CD4-positive, alpha-beta T cell (primary cell): ENCODE results near the gene DKK3. TPM values are rescaled to one million over a fixed set of nuclear protein-coding genes. Genes with fewer than 3 reads are reported as not detected.

Source experiments
- ATAC-seq: fragments of 200-7000 bp; cut with Tn5 transposase; one replicate; pipeline ENCODE4 v1.10.0; 2022; ENCODE audit warnings: mild to moderate bottlenecking; ENCODE audit not compliant: poor library complexity
- CTCF ChIA-PET: fragments of 350-600 bp; sonication (Branson Sonifier 250); formaldehyde crosslinking; loops from one replicate; lab custom pipeline; 2021; ENCODE audit warnings: antibody characterized with exemption, inconsistent platforms; lab: Charles Lee
- POLR2A ChIA-PET: fragments of 350-600 bp; sonication (Branson Sonifier 250); formaldehyde crosslinking; loops from one replicate; lab custom pipeline; 2021; ENCODE audit warnings: antibody characterized with exemption, inconsistent platforms; lab: Charles Lee
- DNase-seq, 14 experiments: peaks; one replicate each; pipeline ENCODE4 v3.0.0-alpha.2; 2013 to 2020; ENCODE audit warnings: mixed read lengths in 2 of 14
- H3K27ac ChIP-seq, 2 donors: one replicate each; pipeline versions ENCODE4 v1.5.1 to v1.7.0; 2013; ENCODE audit warnings: low read length in 2 of 2, low read depth in 1 of 2, mild to moderate bottlenecking in 1 of 2
- H3K27me3 ChIP-seq, 2 experiments: 1 replicate in 1 of 2; 2 replicates in 1 of 2; pipeline versions ENCODE4 v1.6.1 to v1.7.0; 2013; ENCODE audit warnings: low read length in 2 of 2, control low read depth in 1 of 2, mild to moderate bottlenecking in 1 of 2, moderate library complexity in 1 of 2; ENCODE audit not compliant: insufficient read depth in 2 of 2, control insufficient read depth in 1 of 2
- H3K36me3 ChIP-seq: one replicate; pipeline ENCODE4 v1.6.1; 2013; ENCODE audit warnings: low read length, control low read depth; ENCODE audit not compliant: insufficient read depth
- H3K4me1 ChIP-seq: one replicate; pipeline ENCODE4 v1.6.1; 2013; ENCODE audit warnings: low read length, control low read depth; ENCODE audit not compliant: insufficient read depth
- H3K4me3 ChIP-seq: one replicate; pipeline ENCODE4 v1.5.1; 2013; ENCODE audit warnings: mild to moderate bottlenecking, low read length, moderate library complexity
- H3K9me3 ChIP-seq, 2 experiments: 1 replicate in 1 of 2; 2 replicates in 1 of 2; pipeline versions ENCODE4 v1.6.1 to v1.7.0; 2013; ENCODE audit warnings: low read length in 2 of 2, mild to moderate bottlenecking in 2 of 2, control low read depth in 1 of 2, moderate library complexity in 1 of 2; ENCODE audit not compliant: control insufficient read depth in 1 of 2, insufficient read depth in 1 of 2
- H3K27ac Mint-ChIP-seq: one replicate; pipeline ENCODE4 v1.8.0; 2020; ENCODE audit warnings: mixed read lengths
- H3K27me3 Mint-ChIP-seq: one replicate; pipeline ENCODE4 v1.8.0; 2021; ENCODE audit warnings: mixed read lengths
- H3K36me3 Mint-ChIP-seq: one replicate; pipeline ENCODE4 v1.8.0; 2021; ENCODE audit warnings: low read depth, mixed read lengths
- H3K4me1 Mint-ChIP-seq: one replicate; pipeline ENCODE4 v1.8.0; 2021; ENCODE audit warnings: low read depth, mixed read lengths
- H3K4me3 Mint-ChIP-seq: one replicate; pipeline ENCODE4 v1.8.0; 2020; ENCODE audit warnings: mild to moderate bottlenecking, mixed read lengths
- H3K9me3 Mint-ChIP-seq: one replicate; pipeline ENCODE4 v1.8.0; 2020; ENCODE audit warnings: mixed read lengths
- CTCF ChIP-seq: fragments of 200-600 bp; IDR thresholded peaks from one replicate; pipeline ENCODE4 v1.8.0; 2022; ENCODE audit warnings: antibody characterized with exemption, mild to moderate bottlenecking
- intact Hi-C, 2 experiments: fragments of 100-400 bp; cut with DNase I in 1 of 2; cut with micrococcal nuclease in 1 of 2; formaldehyde crosslinking; loops; one replicate each; pipeline versions ENCODE4 v1.15.1 to v1.9.0; 2023 to 2025; cut with DNase I, micrococcal nuclease
- total RNA-seq, 174 experiments: library from RNA in 2 of 174; stranded (reverse) in 2 of 174; gene quantifications; one replicate each; pipeline ENCODE4 v1.2.3 and lab custom pipeline; 2021 to 2026

The DKK3 gene
- total RNA-seq, 2 experiments from 2014 or later, result 0.61 to 0.71 TPM

GRCh38 chr11:11982975-11983374 is 25.5 kb downstream of the DKK3 start:
- no peaks in the 10 kb centered on the region for H3K36me3 Mint-ChIP-seq
- H3K9me3 Mint-ChIP-seq, result no peaks in the 10 kb centered on the region
- H3K4me3 Mint-ChIP-seq, result no peak overlapping the region
- Histone ChIP-seq H3K36me3 (no peaks in the 10 kb centered on the region), H3K4me1 (no peaks in the 10 kb centered on the region), H3K27me3 (no peaks in the 10 kb centered on the region), H3K4me3 (no peak overlapping the region), H3K27ac (no peak overlapping the region), H3K9me3 (peaks cover 0 to 15% of the 10 kb centered on the region in 2 experiments)
- H3K4me1 Mint-ChIP-seq, result no peaks in the 10 kb centered on the region
- ATAC-seq (no peak), DNase-seq (no peak)
- H3K27me3 Mint-ChIP-seq, result no peaks in the 10 kb centered on the region
- CTCF ChIA-PET, result no interaction called here
- intact Hi-C loops, result no loop called here
- H3K27ac Mint-ChIP-seq, result no peak overlapping the region
- POLR2A ChIA-PET, result interaction anchor here (0.5 kb wide), 1 partner anchor 212 kb away, joined by 6 read pairs; no protein-coding TSS in a partner anchor
- no peak for TF ChIP-seq CTCF

GRCh38 chr11:11982461-11982860 is 26.0 kb downstream of the DKK3 start:
- Mint-ChIP-seq H3K9me3 (no peaks in the 10 kb centered on the region), H3K4me1 (no peaks in the 10 kb centered on the region), H3K27me3 (no peaks in the 10 kb centered on the region), H3K4me3 (no peak overlapping the region), H3K27ac (no peak overlapping the region), H3K36me3 (no peaks in the 10 kb centered on the region)
- ATAC-seq (no peak), DNase-seq (no peak)
- peaks cover 0 to 15% of the 10 kb centered on the region in 2 experiments for H3K9me3 ChIP-seq
- TF ChIP-seq CTCF, result no peak
- H3K27me3 ChIP-seq, result no peaks in the 10 kb centered on the region
- H3K4me3 ChIP-seq, result no peak overlapping the region
- ChIA-PET POLR2A (interaction anchor here (0.5 kb wide), 1 partner anchor 213 kb away, joined by 6 read pairs; no protein-coding TSS in a partner anchor), CTCF (no interaction called here)
- H3K4me1 ChIP-seq, result no peaks in the 10 kb centered on the region
- no peaks in the 10 kb centered on the region for H3K36me3 ChIP-seq
- intact Hi-C loops, result no loop called here
- no peak overlapping the region for H3K27ac ChIP-seq

GRCh38 chr11:11981840-11982239 is 26.6 kb downstream of the DKK3 start:
- no peak overlapping the region for H3K4me3 ChIP-seq
- H3K27ac ChIP-seq, result no peak overlapping the region
- ChIA-PET CTCF (no interaction called here), POLR2A (no interaction called here)
- DNase-seq, result no peak
- no peak for ATAC-seq
- H3K4me1 Mint-ChIP-seq, result no peaks in the 10 kb centered on the region
- no peak for TF ChIP-seq CTCF
- H3K4me1 ChIP-seq, result no peaks in the 10 kb centered on the region
- no peak overlapping the region for H3K4me3 Mint-ChIP-seq
- intact Hi-C loops, result no loop called here
- no peak overlapping the region for H3K27ac Mint-ChIP-seq
- H3K36me3 ChIP-seq, result no peaks in the 10 kb centered on the region
- H3K36me3 Mint-ChIP-seq, result no peaks in the 10 kb centered on the region
- no peaks in the 10 kb centered on the region for H3K27me3 Mint-ChIP-seq
- H3K9me3 Mint-ChIP-seq, result no peaks in the 10 kb centered on the region
- peaks cover 0 to 15% of the 10 kb centered on the region in 2 experiments for H3K9me3 ChIP-seq
- no peaks in the 10 kb centered on the region for H3K27me3 ChIP-seq
